Fibroblast of lung (primary cell): ENCODE data around the gene LRP5. TPM values are rescaled to one million over a fixed set of nuclear protein-coding genes. Genes with fewer than 3 reads are reported as not detected.
"Not testable (repeated sequence)": the region's sequence is repeated elsewhere in the genome, so short reads cannot be mapped to it uniquely, and the experiment has no call there.

Source experiments
- DNase-seq, 2 donors: peaks; one replicate each; pipeline versions ENCODE4 v3.0.0 to v3.0.0-alpha.2; 2010; ENCODE audit warnings: low read depth in 2 of 2
- H2AFZ ChIP-seq: 2 replicates; pipeline ENCODE4 v1.5.1; 2012; ENCODE audit warnings: low read length, control low read depth, inconsistent platforms
- H3K27ac ChIP-seq: 2 replicates; pipeline ENCODE4 v1.5.1; 2011; ENCODE audit warnings: low read length, control low read depth; ENCODE audit not compliant: insufficient read depth
- H3K27me3 ChIP-seq: 2 replicates; pipeline ENCODE4 v1.5.1; 2011; ENCODE audit warnings: mild to moderate bottlenecking, low read length; ENCODE audit not compliant: control insufficient read depth, insufficient read depth
- H3K36me3 ChIP-seq: 2 replicates; pipeline ENCODE4 v1.5.1; 2011; ENCODE audit warnings: low read length; ENCODE audit not compliant: control insufficient read depth, insufficient read depth
- H3K4me1 ChIP-seq: 2 replicates; pipeline ENCODE4 v1.5.1; 2011; ENCODE audit warnings: low read length; ENCODE audit not compliant: control insufficient read depth, insufficient read depth; ENCODE audit errors: extremely low read depth
- H3K4me2 ChIP-seq: 2 replicates; pipeline ENCODE4 v1.5.1; 2011; ENCODE audit warnings: low read length, control low read depth; ENCODE audit not compliant: insufficient read depth; ENCODE audit errors: extremely low read depth
- H3K4me3 ChIP-seq, 4 experiments: fragments of 200-600 bp in 1 of 4; sonication (generic) in 1 of 4; replicated peaks in 1 of 4; 2 replicates each; pipeline ENCODE4 v1.5.1; 2011 to 2016; ENCODE audit warnings: low read length in 4 of 4, low read depth in 3 of 4, mild to moderate bottlenecking in 3 of 4, control low read depth in 2 of 4, inconsistent platforms in 1 of 4, mixed read lengths in 1 of 4; ENCODE audit not compliant: insufficient read depth in 1 of 4; ENCODE audit errors: control extremely low read depth in 1 of 4
- H3K79me2 ChIP-seq: 2 replicates; pipeline ENCODE4 v1.5.1; 2012; ENCODE audit warnings: mild to moderate bottlenecking, low read length, inconsistent platforms; ENCODE audit not compliant: control insufficient read depth, insufficient read depth
- H3K9ac ChIP-seq: 2 replicates; pipeline ENCODE4 v1.5.1; 2011; ENCODE audit warnings: mild to moderate bottlenecking, low read length, control low read depth; ENCODE audit not compliant: insufficient read depth
- H3K9me3 ChIP-seq: 2 replicates; pipeline ENCODE4 v1.5.1; 2012; ENCODE audit warnings: low read depth, low read length; ENCODE audit not compliant: control insufficient read depth, insufficient read depth
- H4K20me1 ChIP-seq: 2 replicates; pipeline ENCODE4 v1.5.1; 2011; ENCODE audit warnings: low read length; ENCODE audit not compliant: control insufficient read depth, insufficient read depth; ENCODE audit errors: extremely low read depth
- CTCF ChIP-seq, 2 donors: IDR thresholded peaks in 1 of 2; conservative IDR thresholded peaks in 1 of 2; 1 replicate in 1 of 2; 2 replicates in 1 of 2; pipeline ENCODE4 v1.5.1; 2011 to 2012; ENCODE audit warnings: low read length in 2 of 2, control low read depth in 1 of 2, inconsistent platforms in 1 of 2, low read depth in 1 of 2, mild to moderate bottlenecking in 1 of 2
- EZH2 ChIP-seq: IDR thresholded peaks from 2 replicates; pipeline ENCODE4 v1.5.1; 2012; ENCODE audit warnings: low read length, control low read depth, mild to moderate bottlenecking; ENCODE audit errors: missing control alignments
- polyA plus RNA-seq, 2 donors: library from polyadenylated mRNA; depleted of rRNA in 1 of 2; stranded (reverse) in 1 of 2; unstranded in 1 of 2; fragments of >200 nt; gene quantifications; 2 replicates each; pipeline ENCODE4 v1.2.1, GENCODE V29; 2011 to 2012; ENCODE audit warnings: missing spikeins in 1 of 2
- total RNA-seq: library from RNA; depleted of rRNA; stranded (reverse); fragments of >200 nt; gene quantifications from 2 replicates; pipeline ENCODE4 v1.2.1, GENCODE V29; 2014

The LRP5 gene
- total and polyA plus RNA-seq, 2 donors (not counting 1 experiment from before 2014, with no cell fraction given) = 3.8 to 22.0 TPM

GRCh38 chr11:68298659-68299516, 13.5 kb upstream of the LRP5 start:
- no peak for TF ChIP-seq CTCF (conservative IDR thresholded peaks at IDR 0.05 in 1 of 2, IDR thresholded peaks at IDR 0.05 in 1 of 2; ENCODE audit: low read depth in 1 of 2, low read length in 2 of 2)
- TF ChIP-seq EZH2 = no peak
- no peaks in the 10 kb centered on the region for H4K20me1 ChIP-seq
- H3K4me2 ChIP-seq = no peak overlapping the region
- H3K9me3 ChIP-seq = no peaks in the 10 kb centered on the region
- H2AFZ ChIP-seq = no peak overlapping the region
- no peaks in the 10 kb centered on the region for H3K79me2 ChIP-seq
- no peaks in the 10 kb centered on the region for H3K27me3 ChIP-seq
- no peak overlapping the region for H3K4me3 ChIP-seq
- peaks cover 2% of the 10 kb centered on the region for H3K4me1 ChIP-seq
- no peak overlapping the region for H3K9ac ChIP-seq
- no peak for DNase-seq
- H3K27ac ChIP-seq = no peak overlapping the region
- no peaks in the 10 kb centered on the region for H3K36me3 ChIP-seq

GRCh38 chr11:68299517-68299879, 12.9 kb upstream of the LRP5 start:
- not testable (repeated sequence) for H2AFZ ChIP-seq, H4K20me1 ChIP-seq, H3K4me3 ChIP-seq, H3K27ac ChIP-seq, H3K9ac ChIP-seq, DNase-seq, H3K4me2 ChIP-seq, H3K9me3 ChIP-seq, H3K4me1 ChIP-seq, H3K27me3 ChIP-seq, H3K36me3 ChIP-seq, H3K79me2 ChIP-seq

DNA sequence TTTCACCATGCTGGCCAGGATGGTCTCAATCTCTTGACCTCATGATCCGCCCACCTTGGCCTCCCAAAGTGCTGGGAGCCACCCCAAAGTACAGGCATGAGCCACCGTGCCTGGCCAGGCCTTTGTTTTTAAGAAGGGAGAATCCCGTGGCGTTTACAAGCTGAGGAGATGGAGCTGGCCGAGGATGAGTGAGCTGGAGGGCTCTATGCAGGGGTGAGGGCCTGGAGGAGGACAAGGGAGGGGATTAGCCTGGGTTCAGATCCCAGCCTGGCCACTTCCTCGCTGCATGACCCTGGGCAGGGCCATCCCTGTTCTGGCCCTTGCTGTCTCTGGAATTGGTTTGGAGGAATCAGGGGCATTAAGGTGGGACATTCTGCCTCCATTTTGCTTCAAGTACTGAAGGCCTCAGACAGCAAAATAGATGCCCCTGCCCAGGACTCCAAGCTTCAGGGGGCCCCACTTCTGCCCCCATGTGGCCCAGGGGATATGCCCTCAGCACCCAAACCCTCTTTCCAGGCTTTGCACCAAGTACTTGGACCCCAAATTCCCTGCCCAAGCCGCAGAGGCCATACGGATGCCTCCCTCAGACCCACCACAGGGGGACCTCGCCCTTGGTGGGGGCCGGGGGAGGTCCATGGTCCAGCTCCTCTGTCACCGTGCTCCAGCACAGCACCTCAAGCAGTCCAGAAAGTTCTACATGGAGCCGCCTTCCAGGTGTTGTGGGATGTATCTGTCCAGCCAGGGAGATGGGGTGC, 12.1 kb upstream of the LRP5 start:
- TF ChIP-seq CTCF (conservative IDR thresholded peaks at IDR 0.05 in 1 of 2, IDR thresholded peaks at IDR 0.05 in 1 of 2; ENCODE audit: low read depth in 1 of 2, low read length in 2 of 2) (no peak), EZH2 (no peak)
- Histone ChIP-seq H3K27me3 (no peaks in the 10 kb centered on the region), H3K36me3 (no peaks in the 10 kb centered on the region), H3K9me3 (no peaks in the 10 kb centered on the region), H3K4me3 (no peak overlapping the region), H3K4me1 (peaks cover 2% of the 10 kb centered on the region), H3K79me2 (no peaks in the 10 kb centered on the region), H2AFZ (no peak overlapping the region), H4K20me1 (no peaks in the 10 kb centered on the region), H3K4me2 (no peak overlapping the region), H3K27ac (no peak overlapping the region), H3K9ac (no peak overlapping the region)
- no peak for DNase-seq
